Renal cortex interstitium (tissue), 11 donors: ENCODE results near the gene NID2. TPM values are rescaled to one million over a fixed set of nuclear protein-coding genes. Genes with fewer than 3 reads are reported as not detected.

Experiments used
- DNase-seq, 11 donors: peaks; one replicate each; pipeline ENCODE4 v3.0.0-alpha.2; 2013; ENCODE audit warnings: low read depth in 9 of 11, low spot score in 4 of 11; ENCODE audit errors: extremely low read depth in 1 of 11
- polyA plus RNA-seq, 3 donors: library from polyadenylated mRNA; unstranded; fragments of 120-200 nt; gene quantifications; one replicate each; pipeline ENCODE4 v1.2.1, GENCODE V29; 2013; ENCODE audit not compliant: insufficient read length in 3 of 3

Gene NID2
- polyA plus RNA-seq, 3 donors: 92.6 to 122 (median 106) TPM

DNA sequence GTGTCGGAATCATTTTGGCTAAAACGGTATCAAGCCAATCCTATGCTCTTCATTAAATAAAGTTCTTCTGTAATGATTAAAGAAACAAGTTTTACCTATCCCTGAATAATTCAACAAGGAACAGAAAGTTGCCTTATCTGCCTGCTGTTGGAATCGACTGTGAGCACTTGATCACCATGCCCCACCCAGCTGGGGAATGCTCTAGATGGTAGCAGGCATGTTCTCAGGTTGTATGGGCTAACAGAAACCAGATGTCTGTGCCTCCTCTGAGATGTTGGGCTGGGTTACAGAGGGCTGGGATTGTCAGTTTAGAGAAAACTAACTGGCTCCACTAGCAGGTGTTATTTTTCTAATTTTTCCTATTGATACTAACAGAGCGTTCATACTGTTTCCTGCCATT is 50.6 kb downstream of the NID2 start:
- no peak for DNase-seq

- DNase-seq: no peak
Observed at GRCh38 chr14:52015411-52016030, 53.3 kb downstream of the NID2 start.

DNA sequence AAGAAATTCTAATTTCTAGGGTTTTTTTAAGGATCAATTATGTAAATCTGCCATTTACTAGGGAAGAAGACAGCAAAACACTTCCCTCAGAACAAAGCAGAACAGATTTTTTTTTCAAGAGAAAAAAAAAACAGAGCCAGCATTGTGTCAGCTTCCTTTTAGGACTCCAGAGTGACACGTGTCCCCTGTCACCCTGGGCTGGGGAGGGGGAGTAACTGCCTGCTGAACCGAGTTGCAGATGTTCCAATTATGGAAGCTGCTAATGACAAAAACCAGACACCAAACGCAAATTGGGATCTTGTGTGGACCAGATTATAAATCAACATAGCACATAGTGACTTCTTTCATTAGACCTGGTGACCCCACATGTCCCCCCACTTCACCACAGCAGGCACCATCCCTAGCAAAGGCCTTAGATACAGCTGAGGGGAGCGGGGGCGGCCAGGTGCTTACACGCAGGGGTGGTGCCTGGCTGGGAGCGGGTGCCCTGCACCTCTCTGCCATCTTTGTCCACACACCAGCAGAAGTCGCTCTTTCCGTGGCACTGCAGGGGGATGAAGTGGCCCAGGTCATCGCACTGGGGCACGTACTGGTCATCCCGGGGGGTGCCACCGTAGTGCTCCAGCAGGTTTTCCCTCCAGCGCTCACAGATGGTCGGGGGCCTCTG is 54.1 kb downstream of the NID2 start:
- no peak for DNase-seq

GRCh38 chr14:52013984-52014600 is 54.8 kb downstream of the NID2 start:
- DNase-seq: no peak

- DNase-seq: no peak
Observed at GRCh38 chr14:52012635-52013034, 56.2 kb downstream of the NID2 start.

- DNase-seq: no peak
Observed at GRCh38 chr14:52011523-52011922, 57.3 kb downstream of the NID2 start.

- DNase-seq: no peak
Observed at GRCh38 chr14:52010173-52010693, 58.6 kb downstream of the NID2 start.

DNA sequence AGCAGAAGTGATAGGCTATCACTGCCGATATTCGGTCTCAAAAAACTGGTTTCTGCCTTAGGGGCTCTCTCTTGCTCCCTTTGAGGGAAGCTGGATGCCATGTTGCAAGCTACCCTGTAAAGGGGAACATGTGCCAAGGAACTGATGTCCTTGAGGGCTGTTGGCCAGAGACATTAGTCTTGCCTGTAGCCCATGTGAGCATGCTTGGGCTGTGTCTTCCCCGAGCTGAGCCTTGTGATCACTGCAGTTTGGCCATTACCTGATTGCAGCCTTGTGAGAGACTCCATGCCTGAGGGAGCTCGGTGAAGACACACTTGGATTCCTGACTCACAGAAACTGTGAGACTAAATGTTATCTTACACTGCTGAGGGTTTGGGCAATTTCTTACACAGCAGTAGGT is 60.7 kb downstream of the NID2 start:
- no peak for DNase-seq

- DNase-seq: no peak
Observed at GRCh38 chr14:52007637-52008036, 61.2 kb downstream of the NID2 start.

DNA sequence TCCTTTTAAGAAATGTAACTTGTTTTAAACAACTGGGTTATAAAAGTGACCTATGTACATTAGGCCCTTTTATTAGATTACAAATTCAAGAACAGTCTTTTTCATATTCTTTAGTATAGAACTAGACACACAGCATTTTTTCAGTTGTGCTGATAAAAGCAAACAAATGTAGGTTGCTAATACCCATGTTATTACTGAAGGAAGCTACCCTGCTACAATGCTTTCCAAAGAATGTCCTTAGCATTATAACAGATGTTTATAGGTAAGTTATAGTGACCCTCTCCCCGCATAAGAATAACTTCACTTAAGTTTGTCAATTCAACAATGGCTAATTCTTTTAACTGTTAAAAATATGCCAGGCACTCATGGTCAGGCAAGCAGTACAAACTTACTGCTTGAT is 61.6 kb downstream of the NID2 start:
- no peak for DNase-seq

GRCh38 chr14:52006361-52006760 is 62.5 kb downstream of the NID2 start:
- no peak for DNase-seq

- DNase-seq: no peak
Observed at GRCh38 chr14:52005625-52006024, 63.2 kb downstream of the NID2 start.

DNA sequence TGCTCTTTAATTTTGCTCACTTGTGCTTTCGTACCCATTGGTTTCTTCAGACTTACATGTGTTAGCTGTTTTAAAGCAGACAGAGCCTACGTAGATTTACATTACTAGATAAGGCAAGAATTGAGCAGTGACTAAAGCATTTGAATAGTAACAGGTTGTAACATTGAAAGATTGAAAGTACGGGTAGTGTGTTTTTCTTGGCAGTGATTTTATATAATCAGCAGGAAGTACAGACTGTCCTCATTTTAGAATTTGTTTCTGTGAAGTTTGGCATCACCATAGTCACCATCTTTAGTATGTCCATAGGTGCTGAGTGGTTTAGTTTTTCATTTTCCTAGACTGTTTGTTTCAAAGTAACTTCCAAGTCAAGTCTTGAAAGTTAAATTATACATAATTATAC is 65.5 kb downstream of the NID2 start:
- DNase-seq: no peak

GRCh38 chr14:52002542-52002941 is 66.3 kb downstream of the NID2 start:
- DNase-seq: no peak

- DNase-seq: peak in 2 of 11 donors; percentile 17 to 45
Observed at GRCh38 chr14:52000696-52001095, 68.2 kb downstream of the NID2 start.

DNA sequence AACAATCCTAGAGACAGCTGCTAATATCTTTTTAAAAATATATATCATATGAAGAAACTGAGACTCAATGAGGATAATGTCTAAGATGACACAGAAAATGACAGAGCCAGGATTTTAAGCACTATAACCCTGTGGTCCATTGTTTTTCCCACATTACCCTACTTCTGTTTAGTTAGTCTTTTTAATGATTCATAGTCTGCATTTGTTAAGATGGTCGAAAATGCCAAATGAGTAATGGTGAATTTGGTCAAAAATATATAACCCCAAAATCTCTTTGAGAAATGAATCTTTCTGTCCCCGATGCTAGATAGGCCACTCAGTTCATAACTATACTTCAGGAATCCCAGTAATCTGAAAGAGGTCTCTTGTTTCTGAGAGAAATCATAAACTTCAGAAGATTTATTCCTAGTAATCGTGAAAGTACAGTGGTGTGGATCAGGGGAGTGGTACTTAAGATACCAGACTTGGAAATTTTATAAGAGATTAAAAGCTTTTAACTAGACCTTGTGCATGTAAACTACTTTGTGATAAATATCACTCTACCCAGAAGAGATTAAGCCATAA is 68.8 kb downstream of the NID2 start:
- no peak for DNase-seq

DNA sequence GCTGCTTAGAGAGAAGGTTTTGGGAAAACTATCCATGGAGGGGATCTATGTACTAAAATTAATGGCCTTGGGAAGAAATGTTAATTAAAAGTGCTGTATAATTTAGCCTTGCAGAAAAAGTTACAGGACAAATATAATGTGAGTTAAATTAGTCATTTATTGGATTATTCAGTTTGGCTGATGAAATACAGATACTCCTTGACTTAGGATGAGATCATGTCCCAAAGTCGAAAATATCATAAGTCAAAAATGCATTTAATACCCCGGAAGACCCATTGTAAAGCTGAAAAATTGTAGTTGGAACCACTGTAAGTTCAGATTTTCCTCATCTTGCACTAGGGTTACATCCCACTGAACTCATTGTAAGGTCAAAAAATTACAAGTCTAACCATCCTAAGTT is 69.8 kb downstream of the NID2 start:
- no peak for DNase-seq

DNA sequence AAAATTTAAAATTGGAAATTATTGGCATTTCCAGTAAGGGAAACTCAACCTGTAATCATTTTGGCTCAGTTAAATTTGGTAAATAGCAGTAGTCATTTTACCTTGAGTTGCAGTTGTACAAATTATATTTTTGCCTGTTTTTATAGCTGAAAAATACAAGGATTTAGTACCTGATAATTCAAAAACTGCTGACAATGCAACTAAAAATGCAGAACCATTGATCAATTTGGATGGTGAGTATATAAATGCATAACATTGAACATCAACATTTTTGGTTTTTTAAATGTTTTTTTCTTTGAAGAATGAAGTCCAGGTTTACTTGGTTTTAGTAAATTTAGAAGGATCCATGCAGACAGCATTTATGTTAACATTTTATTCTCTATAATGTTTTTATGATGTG is 70.5 kb downstream of the NID2 start:
- no peak for DNase-seq

DNA sequence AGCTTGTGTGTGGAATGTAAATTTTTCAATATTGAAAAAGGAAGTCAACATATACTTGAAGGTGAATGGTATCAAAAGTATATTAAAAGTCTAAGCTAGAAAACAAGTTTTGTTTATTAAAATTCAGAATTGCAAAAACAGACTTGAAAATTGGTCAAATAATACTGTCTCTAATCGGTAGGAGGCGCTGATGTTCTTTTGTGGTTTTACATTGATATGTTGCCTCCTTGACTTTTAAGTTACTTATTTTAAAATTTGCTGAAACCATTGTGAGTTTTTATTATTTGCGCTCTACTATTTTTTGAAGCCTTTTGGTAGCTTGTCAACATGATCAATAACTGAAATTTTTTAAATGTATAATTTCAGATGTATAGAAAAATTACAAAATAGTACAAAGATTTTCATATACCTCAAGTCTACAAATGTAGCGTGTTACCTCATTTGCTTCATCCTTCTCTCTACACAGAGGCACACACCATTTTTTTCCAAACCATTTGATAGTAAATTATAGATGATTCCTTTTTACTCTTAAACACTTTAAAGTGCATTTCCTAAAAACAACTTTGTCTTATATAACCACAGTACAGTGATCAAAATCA is 72.6 kb downstream of the NID2 start:
- peak in 1 of 11 donors; percentile 17 for DNase-seq
